HepG2 (cell line): ENCODE measurements around the gene PRRC2A. TPM values are rescaled to one million over a fixed set of nuclear protein-coding genes. Genes with fewer than 3 reads are reported as not detected.

ENCODE experiments used
- ATAC-seq: fragments of 200-7000 bp; cut with Tn5 transposase; 3 replicates; pipeline ENCODE4 v1.9.1; 2020; ENCODE audit warnings: mild to moderate bottlenecking, moderate library complexity
- BruUV-seq: library from RNA; stranded (reverse); fragments of 400-500 nt; replicated peaks from 2 replicates; lab custom pipeline; 2021; lab: Mats Ljungman, UMichigan
- CTCF ChIA-PET: fragments of 300-600 bp; formaldehyde crosslinking; extraction: SDS; loops from one replicate; lab custom pipeline; 2021; ENCODE audit warnings: low total read pairs, inconsistent platforms, low intra/inter-chr PET ratio; lab: Yijun Ruan, JAX
- POLR2A ChIA-PET: fragments of 350-600 bp; sonication (Branson Sonifier 250); formaldehyde crosslinking; loops from one replicate; lab custom pipeline; 2020; ENCODE audit warnings: antibody characterized with exemption, inconsistent platforms; lab: Yijun Ruan, JAX
- DNase-seq: peaks from one replicate; pipeline ENCODE4 v3.0.0-alpha.2; 2015; ENCODE audit warnings: low spot score
- FAIRE-seq: peaks from 3 replicates; lab custom pipeline; 2011; peaks lifted over from hg19 to GRCh38; lab: Jason Lieb, UNC
- H2AFZ ChIP-seq: one replicate; pipeline ENCODE4 v1.6.1; 2011; ENCODE audit warnings: low read length, inconsistent platforms
- H3K27ac ChIP-seq: fragments of 300-600 bp; 3 replicates; pipeline ENCODE4 v1.8.0; 2011; ENCODE audit warnings: mixed run types, mild to moderate bottlenecking, mixed read lengths, low read length, inconsistent platforms; ENCODE audit not compliant: insufficient read depth; ENCODE audit errors: extremely low read length
- H3K27me3 ChIP-seq, 2 experiments: fragments of 200-600 bp in 1 of 2; 2 replicates in 1 of 2; 3 replicates in 1 of 2; pipeline versions ENCODE4 v1.6.0 to v1.8.0; 2011; ENCODE audit warnings: low read length in 2 of 2, mild to moderate bottlenecking in 2 of 2, moderate library complexity in 2 of 2, inconsistent platforms in 1 of 2; ENCODE audit not compliant: insufficient read depth in 2 of 2, control insufficient read depth in 1 of 2
- H3K36me3 ChIP-seq, 2 experiments: fragments of 200-600 bp in 1 of 2; replicated peaks in 1 of 2; 2 replicates in 1 of 2; 3 replicates in 1 of 2; pipeline versions ENCODE4 v1.5.1 to v1.8.0; 2011; ENCODE audit warnings: low read length in 2 of 2, inconsistent platforms in 1 of 2; ENCODE audit not compliant: insufficient read depth in 2 of 2, control insufficient read depth in 1 of 2
- H3K4me1 ChIP-seq: 2 replicates; pipeline ENCODE4 v1.5.1; 2012; ENCODE audit warnings: low read length, inconsistent platforms; ENCODE audit not compliant: insufficient read depth
- H3K4me2 ChIP-seq: 2 replicates; pipeline ENCODE4 v1.6.0; 2011; ENCODE audit warnings: low read depth, low read length, inconsistent platforms
- H3K4me3 ChIP-seq, 3 experiments: fragments of 200-600 bp in 1 of 3; sonication (generic), shearing (Covaris generic) in 1 of 3; replicated peaks in 1 of 3; 2 replicates each; pipeline ENCODE4 v1.5.1; 2011 to 2016; ENCODE audit warnings: low read length in 3 of 3, inconsistent platforms in 2 of 3, low read depth in 2 of 3, mild to moderate bottlenecking in 2 of 3, control low read depth in 1 of 3, mixed read lengths in 1 of 3; ENCODE audit not compliant: insufficient read depth in 1 of 3
- H3K79me2 ChIP-seq: one replicate; pipeline ENCODE4 v1.6.1; 2011; ENCODE audit warnings: low read length, inconsistent platforms; ENCODE audit not compliant: insufficient read depth
- H3K9ac ChIP-seq: 2 replicates; pipeline ENCODE4 v1.6.0; 2011; ENCODE audit warnings: mild to moderate bottlenecking, low read depth, low read length, inconsistent platforms; ENCODE audit not compliant: insufficient read depth
- H3K9me3 ChIP-seq: 2 replicates; pipeline ENCODE4 v1.5.1; 2012; ENCODE audit warnings: mild to moderate bottlenecking, low read length
- H4K20me1 ChIP-seq: 2 replicates; pipeline ENCODE4 v1.6.0; 2011; ENCODE audit warnings: inconsistent platforms, mild to moderate bottlenecking, low read length, moderate library complexity; ENCODE audit not compliant: insufficient read depth
- BORCS8-MEF2B ChIP-seq: sonication (generic); formaldehyde crosslinking; IDR thresholded peaks from 2 replicates; pipeline ENCODE4 v1.8.0; 2022; ENCODE audit warnings: mild to moderate bottlenecking, missing genetic modification reagents
- HNF1A ChIP-seq, 2 experiments: sonication (generic) in 1 of 2; formaldehyde crosslinking in 1 of 2; IDR thresholded peaks; 2 replicates each; pipeline versions ENCODE4 v1.4.0 to v1.6.1; 2016 to 2020; ENCODE audit warnings: borderline replicate concordance in 1 of 2, low read depth in 1 of 2, mild to moderate bottlenecking in 1 of 2, missing genetic modification reagents in 1 of 2
- HNF4A ChIP-seq: sonication (generic); formaldehyde crosslinking; IDR thresholded peaks from 2 replicates; pipeline ENCODE4 v1.4.0; 2020; ENCODE audit warnings: missing genetic modification reagents
- MIER3 ChIP-seq: IDR thresholded peaks from 2 replicates; pipeline ENCODE4 v1.6.1; 2016; ENCODE audit warnings: missing compliant biosample characterization, borderline replicate concordance
- MLX ChIP-seq: IDR thresholded peaks from 2 replicates; pipeline ENCODE4 v1.6.1; 2016
- NPAS2 ChIP-seq: sonication (generic); formaldehyde crosslinking; IDR thresholded peaks from 2 replicates; pipeline ENCODE4 v1.8.0; 2022; ENCODE audit warnings: mild to moderate bottlenecking, missing genetic modification reagents, borderline replicate concordance
- NR2F1 ChIP-seq, 2 experiments: fragments of 450-650 bp in 1 of 2; formaldehyde crosslinking in 1 of 2; IDR thresholded peaks; 2 replicates each; pipeline versions ENCODE4 v1.5.0 to v1.6.1; 2016 to 2020; ENCODE audit warnings: mild to moderate bottlenecking in 1 of 2, missing compliant biosample characterization in 1 of 2, missing genetic modification reagents in 1 of 2, moderate library complexity in 1 of 2
- NR2F2 ChIP-seq: IDR thresholded peaks from 2 replicates; pipeline ENCODE4 v1.6.1; 2012; ENCODE audit warnings: low read depth, inconsistent platforms, borderline replicate concordance
- UBTF ChIP-seq: sonication (generic); formaldehyde crosslinking; IDR thresholded peaks from 2 replicates; pipeline ENCODE4 v1.4.0; 2020; ENCODE audit warnings: mild to moderate bottlenecking, missing genetic modification reagents
- ZFP1 ChIP-seq: IDR thresholded peaks from 2 replicates; pipeline ENCODE4 v1.6.1; 2016
- ZNF513 ChIP-seq: sonication (generic); formaldehyde crosslinking; conservative IDR thresholded peaks from 2 replicates; pipeline ENCODE4 v1.5.0; 2020; ENCODE audit warnings: missing genetic modification reagents
- ZNF776 ChIP-seq: sonication (generic); formaldehyde crosslinking; IDR thresholded peaks from 2 replicates; pipeline ENCODE4 v1.4.0; 2020; ENCODE audit warnings: mild to moderate bottlenecking, missing genetic modification reagents
- ZNF850 ChIP-seq: sonication (generic); formaldehyde crosslinking; conservative IDR thresholded peaks from 2 replicates; pipeline ENCODE4 v1.9.0; 2021; ENCODE audit warnings: mild to moderate bottlenecking, missing genetic modification reagents
- WGBS: methylation state at CpG from one replicate; pipeline ENCODE4 v1.1.6; 2017; ENCODE audit warnings: low lambda C conversion rate; 5-methylcytosine and 5-hydroxymethylcytosine counted together
- in situ Hi-C: cut with HindIII; loops from 2 replicates; pipeline ENCODE4 v1.10.0; 2017; ENCODE audit warnings: low pct_unique_long_range_greater_than_20kb; ENCODE audit not compliant: extremely low pct_ligation_motif_present
- intact Hi-C: fragments of 100-400 bp; cut with micrococcal nuclease; formaldehyde crosslinking; loops from one replicate; pipeline ENCODE4 v1.10.0; 2022; ENCODE audit not compliant: unreplicated experiment
- polyA plus RNA-seq, 8 experiments: library from polyadenylated mRNA; depleted of rRNA in 3 of 8; stranded (reverse) in 7 of 8; unstranded in 1 of 8; fragments of >200 nt; fragmentation: Illumina TruSeq in 4 of 8; extraction: Trizol in 4 of 8; gene quantifications; 2 replicates each; pipeline versions ENCODE4 v1.2.1 to v1.2.3, GENCODE V29; 2011 to 2016; ENCODE audit warnings: low read depth in 4 of 8, missing spikeins in 1 of 8, mixed read lengths in 1 of 8; ENCODE audit not compliant: insufficient read depth in 1 of 8
- total RNA-seq, 5 experiments: library from RNA; depleted of rRNA; stranded (reverse); fragments of >200 nt; fragmentation: Illumina TruSeq; extraction: Trizol; gene quantifications; 2 replicates each; pipeline ENCODE4 v1.2.3, GENCODE V29; 2016; ENCODE audit warnings: low read depth in 1 of 5

PRRC2A gene
- total and polyA plus RNA-seq, 2 of the 13 experiments (the other 11 are each of a cell fraction or from before 2014, with no cell fraction given): 38.9 to 47.4 TPM

- Histone ChIP-seq H2AFZ (no peak overlapping the region), H4K20me1 (peaks cover 8% of the 10 kb centered on the region; the same call in 1 of the 2 replicates), H3K4me3 (peak overlapping the region; percentile 69 to 98 (median 71)), H3K4me2 (peak overlapping the region; percentile 94), H3K9me3 (no peaks in the 10 kb centered on the region), H3K4me1 (peaks cover 77% of the 10 kb centered on the region), H3K79me2 (peaks cover 66% of the 10 kb centered on the region), H3K9ac (peak overlapping the region; percentile 98), H3K27me3 (no peaks in the 10 kb centered on the region; a peak in 1 of 5 replicates), H3K27ac (peak overlapping the region; percentile 99), H3K36me3 (peaks cover 17 to 32% of the 10 kb centered on the region in 2 experiments)
- ChIA-PET POLR2A (interaction anchor here (0.8 to 7.4 kb wide), 35 partner anchors 7 to 513 kb away, joined by 3 to 438 read pairs (median 4); partner anchors contain the start of genes ABHD16A, APOM, BAG6 and CFB), CTCF (no interaction called here)
- no peak; the same call in 1 of the 3 replicates for ATAC-seq
- intact Hi-C loops: no loop called here
- no peak for FAIRE-seq
- TSS peak; percentile 71 for BruUV-seq
- DNase-seq: no peak
- 28% methylated on average over 17 of the region's 17 CpGs for WGBS
- in situ Hi-C loops: no loop called here
- TF ChIP-seq UBTF (CRISPR knock-in tag) (peak; percentile 62), MLX (0 out of 2 replicates have a peak, but pooled peaks have one; percentile 0), ZFP1 (CRISPR knock-in tag) (peak; percentile 13; the same call in 1 of the 2 replicates), NR2F2 (peak; percentile 16), NPAS2 (CRISPR knock-in tag) (0 out of 2 replicates have a peak, but pooled peaks have one; percentile 57), ZNF513 (CRISPR knock-in tag) (no peak), HNF1A (IDR thresholded peaks at IDR 0.05; ENCODE audit: low read depth) (no peak), HNF1A (CRISPR knock-in tag; IDR thresholded peaks at IDR 0.05; ENCODE audit: borderline replicate concordance) (no peak), MIER3 (CRISPR knock-in tag) (0 out of 2 replicates have a peak, but pooled peaks have one; percentile 7), ZNF850 (CRISPR knock-in tag) (0 out of 2 replicates have a peak, but pooled peaks have one; percentile 3), BORCS8-MEF2B (CRISPR knock-in tag) (no peak), NR2F1 (CRISPR knock-in tag; IDR thresholded peaks at IDR 0.05) (peak; percentile 44 to 87; a peak in 3 of 4 replicates), HNF4A (CRISPR knock-in tag) (peak; percentile 72), ZNF776 (CRISPR knock-in tag) (0 out of 2 replicates have a peak, but pooled peaks have one; percentile 17)
These were observed 43.7 kb downstream of the PRRC2A start for GRCh38 chr6:31663961-31664789.
